H1 (cell line): ENCODE data around the gene FAU.

Source experiments
- CHD1 ChIP-seq: IDR thresholded peaks from 2 replicates; pipeline ENCODE4 v1.6.1; 2012; ENCODE audit warnings: low read depth, low read length, improper control_type of control experiment
- FOSL1 ChIP-seq: IDR thresholded peaks from 2 replicates; pipeline ENCODE4 v1.6.1; 2011; ENCODE audit warnings: mild to moderate bottlenecking, low read depth, low read length, moderate library complexity; ENCODE audit not compliant: insufficient read depth
- POLR2A ChIP-seq, 2 experiments: IDR thresholded peaks; 1 replicate in 1 of 2; 2 replicates in 1 of 2; pipeline ENCODE4 v1.6.1; 2011; ENCODE audit warnings: low read depth in 2 of 2, low read length in 2 of 2, mild to moderate bottlenecking in 2 of 2; ENCODE audit errors: control extremely low read depth in 1 of 2
- USF2 ChIP-seq: IDR thresholded peaks from 2 replicates; pipeline ENCODE4 v1.6.1; 2011; ENCODE audit warnings: low read length, improper control_type of control experiment

- TF ChIP-seq CHD1: no peak
- TF ChIP-seq USF2: no peak
- no peak for TF ChIP-seq FOSL1
- no peak for TF ChIP-seq POLR2A (IDR thresholded peaks at IDR 0.05; ENCODE audit: control extremely low read depth in 1 of 2, low read depth in 2 of 2, low read length in 2 of 2)
Measured at GRCh38 chr11:65121447-65121864, 478 bp downstream of the FAU start.
